Measurements from ENCODE around the gene MMD2.

The MMD2 gene

GRCh38 chr7:4999369-4999950, 40.5 kb upstream of the MMD2 start:
- Histone ChIP-seq H3K9me3 (ENCODE audit: control insufficient read depth, low read length) (no peaks in the 10 kb centered on the region), H3K4me3 (ENCODE audit: low read depth, low read length) (no peak overlapping the region), H3K27me3 (ENCODE audit: control insufficient read depth, insufficient read depth, low read length) (no peaks in the 10 kb centered on the region), H2AFZ (no peak overlapping the region), H3K9ac (no peak overlapping the region), H3K36me3 (ENCODE audit: control insufficient read depth, insufficient read depth, low read length) (no peaks in the 10 kb centered on the region), H3K4me1 (no peaks in the 10 kb centered on the region), H3K79me2 (no peaks in the 10 kb centered on the region), H3K4me2 (ENCODE audit: low read length) (no peak overlapping the region), H3K27ac (no peak overlapping the region)
- TF ChIP-seq, protein P1, sequence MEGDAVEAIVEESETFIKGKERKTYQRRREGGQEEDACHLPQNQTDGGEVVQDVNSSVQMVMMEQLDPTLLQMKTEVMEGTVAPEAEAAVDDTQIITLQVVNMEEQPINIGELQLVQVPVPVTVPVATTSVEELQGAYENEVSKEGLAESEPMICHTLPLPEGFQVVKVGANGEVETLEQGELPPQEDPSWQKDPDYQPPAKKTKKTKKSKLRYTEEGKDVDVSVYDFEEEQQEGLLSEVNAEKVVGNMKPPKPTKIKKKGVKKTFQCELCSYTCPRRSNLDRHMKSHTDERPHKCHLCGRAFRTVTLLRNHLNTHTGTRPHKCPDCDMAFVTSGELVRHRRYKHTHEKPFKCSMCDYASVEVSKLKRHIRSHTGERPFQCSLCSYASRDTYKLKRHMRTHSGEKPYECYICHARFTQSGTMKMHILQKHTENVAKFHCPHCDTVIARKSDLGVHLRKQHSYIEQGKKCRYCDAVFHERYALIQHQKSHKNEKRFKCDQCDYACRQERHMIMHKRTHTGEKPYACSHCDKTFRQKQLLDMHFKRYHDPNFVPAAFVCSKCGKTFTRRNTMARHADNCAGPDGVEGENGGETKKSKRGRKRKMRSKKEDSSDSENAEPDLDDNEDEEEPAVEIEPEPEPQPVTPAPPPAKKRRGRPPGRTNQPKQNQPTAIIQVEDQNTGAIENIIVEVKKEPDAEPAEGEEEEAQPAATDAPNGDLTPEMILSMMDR (IDR thresholded peaks at IDR 0.05) = no peak

DNA sequence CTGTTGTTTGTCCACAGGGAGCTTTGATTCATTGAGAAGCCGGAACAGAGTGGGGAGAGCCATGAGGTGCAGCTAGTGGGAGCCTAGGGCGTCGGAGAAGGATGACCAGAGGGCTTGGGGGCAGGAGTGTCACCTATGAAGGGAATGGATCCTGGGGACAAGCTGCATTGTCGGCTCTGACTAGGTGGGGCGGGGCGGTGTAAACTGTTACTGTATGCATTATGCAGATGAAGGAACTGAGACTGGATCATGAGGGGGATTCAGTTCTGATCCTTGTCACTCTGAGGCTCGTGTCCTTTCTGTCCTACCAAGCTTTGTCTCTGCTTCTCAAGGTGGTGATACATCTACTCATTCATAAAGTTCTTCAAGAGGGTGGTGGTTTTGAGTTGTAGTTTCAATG, 39.9 kb upstream of the MMD2 start:
- H3K27me3 ChIP-seq (ENCODE audit: control insufficient read depth, insufficient read depth, low read length) = no peaks in the 10 kb centered on the region
- H3K79me2 ChIP-seq = no peaks in the 10 kb centered on the region
- TF ChIP-seq, protein P1 (IDR thresholded peaks at IDR 0.05) = no peak
- H3K36me3 ChIP-seq (ENCODE audit: control insufficient read depth, insufficient read depth, low read length) = no peaks in the 10 kb centered on the region
- no peak overlapping the region for H2AFZ ChIP-seq
- H3K27ac ChIP-seq = no peak overlapping the region
- no peaks in the 10 kb centered on the region for H3K4me1 ChIP-seq
- H3K9ac ChIP-seq = no peak overlapping the region
- H3K9me3 ChIP-seq (ENCODE audit: control insufficient read depth, low read length) = no peaks in the 10 kb centered on the region
- H3K4me3 ChIP-seq (ENCODE audit: low read depth, low read length) = no peak overlapping the region
- H3K4me2 ChIP-seq (ENCODE audit: low read length) = no peak overlapping the region

DNA sequence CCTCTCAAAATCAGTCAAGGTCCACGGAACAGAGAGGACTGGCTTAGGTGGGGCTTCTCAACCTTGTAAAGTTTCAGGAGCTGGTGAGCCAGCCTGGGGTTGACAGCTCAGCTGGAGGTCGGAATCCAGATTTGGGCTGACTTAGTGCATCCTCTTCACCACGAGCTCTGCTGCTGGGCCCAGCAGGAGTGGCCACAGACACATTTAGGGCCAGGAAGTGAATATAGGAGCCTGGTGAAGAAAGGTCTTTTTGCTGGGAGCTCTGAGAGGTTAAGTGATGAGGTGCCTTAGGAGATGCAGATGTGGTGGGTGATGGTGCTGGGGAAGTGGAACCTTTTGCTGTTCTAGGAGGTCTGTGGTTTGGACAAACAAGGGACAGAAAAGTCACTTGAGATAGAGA, 39.3 kb upstream of the MMD2 start:
- Histone ChIP-seq H2AFZ (no peak overlapping the region), H3K27me3 (ENCODE audit: control insufficient read depth, insufficient read depth, low read length) (no peaks in the 10 kb centered on the region), H3K79me2 (no peaks in the 10 kb centered on the region), H3K4me3 (ENCODE audit: low read depth, low read length) (no peak overlapping the region), H3K36me3 (ENCODE audit: control insufficient read depth, insufficient read depth, low read length) (no peaks in the 10 kb centered on the region), H3K4me1 (no peaks in the 10 kb centered on the region), H3K9ac (no peak overlapping the region), H3K4me2 (ENCODE audit: low read length) (no peak overlapping the region), H3K27ac (no peak overlapping the region), H3K9me3 (ENCODE audit: control insufficient read depth, low read length) (no peaks in the 10 kb centered on the region)
- TF ChIP-seq, protein P1 (IDR thresholded peaks at IDR 0.05) = no peak

- no peaks in the 10 kb centered on the region for H3K9me3 ChIP-seq (ENCODE audit: control insufficient read depth, low read length)
- H3K79me2 ChIP-seq = no peaks in the 10 kb centered on the region
- no peaks in the 10 kb centered on the region for H3K4me1 ChIP-seq
- H3K4me2 ChIP-seq (ENCODE audit: low read length) = no peak overlapping the region
- no peak overlapping the region for H2AFZ ChIP-seq
- no peaks in the 10 kb centered on the region for H3K36me3 ChIP-seq (ENCODE audit: control insufficient read depth, insufficient read depth, low read length)
- H3K9ac ChIP-seq = no peak overlapping the region
- H3K4me3 ChIP-seq (ENCODE audit: low read depth, low read length) = no peak overlapping the region
- no peak overlapping the region for H3K27ac ChIP-seq
- H3K27me3 ChIP-seq (ENCODE audit: control insufficient read depth, insufficient read depth, low read length) = no peaks in the 10 kb centered on the region
- TF ChIP-seq, protein P1 (IDR thresholded peaks at IDR 0.05) = no peak
These were observed 37.8 kb upstream of the MMD2 start for GRCh38 chr7:4996696-4997222.

DNA sequence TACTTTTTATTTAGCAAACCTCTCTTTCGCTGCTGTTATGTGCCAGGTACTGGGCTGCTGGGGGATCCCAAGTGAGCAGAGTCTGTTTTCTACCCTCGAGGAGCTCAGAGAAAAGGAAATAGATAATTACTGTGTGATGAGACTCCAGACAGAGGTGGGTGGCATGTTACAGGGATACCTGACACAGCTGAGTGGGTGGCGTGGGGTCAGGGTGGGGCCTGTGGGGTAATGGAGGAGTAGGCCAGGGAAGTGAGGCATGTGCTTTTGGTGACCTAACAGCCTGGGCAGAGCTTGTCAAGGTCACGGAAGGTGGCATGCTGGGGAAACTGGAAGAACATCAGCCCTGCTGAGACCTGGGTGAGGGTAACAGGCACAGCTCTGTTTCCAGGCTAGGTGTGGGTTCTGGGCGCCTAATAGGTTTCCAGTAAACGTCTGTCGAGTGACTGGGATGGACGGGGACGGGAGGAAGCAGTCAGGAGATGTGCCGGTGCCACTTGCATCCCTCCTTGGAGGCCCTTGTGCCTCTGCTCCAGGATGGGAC, 36.5 kb upstream of the MMD2 start:
- H3K27me3 ChIP-seq (ENCODE audit: control insufficient read depth, insufficient read depth, low read length) = no peaks in the 10 kb centered on the region
- no peaks in the 10 kb centered on the region for H3K4me1 ChIP-seq
- no peaks in the 10 kb centered on the region for H3K36me3 ChIP-seq (ENCODE audit: control insufficient read depth, insufficient read depth, low read length)
- H3K4me2 ChIP-seq (ENCODE audit: low read length) = no peak overlapping the region
- H3K9ac ChIP-seq = no peak overlapping the region
- no peaks in the 10 kb centered on the region for H3K9me3 ChIP-seq (ENCODE audit: control insufficient read depth, low read length)
- H3K27ac ChIP-seq = no peak overlapping the region
- H3K79me2 ChIP-seq = no peaks in the 10 kb centered on the region
- H2AFZ ChIP-seq = no peak overlapping the region
- TF ChIP-seq, protein P1 (IDR thresholded peaks at IDR 0.05) = no peak
- no peak overlapping the region for H3K4me3 ChIP-seq (ENCODE audit: low read depth, low read length)
